Activated CD4-positive, alpha-beta T cell treated with anti-CD3 and anti-CD28 coated beads, Interleukin-2, amount 50 U/mL, for 4 hours (primary cell): ENCODE data around the gene POU2F2.

Experiments used
- DNase-seq, 2 experiments: peaks; one replicate each; pipeline ENCODE4 v3.0.0-alpha.2; 2020

POU2F2 gene

DNA sequence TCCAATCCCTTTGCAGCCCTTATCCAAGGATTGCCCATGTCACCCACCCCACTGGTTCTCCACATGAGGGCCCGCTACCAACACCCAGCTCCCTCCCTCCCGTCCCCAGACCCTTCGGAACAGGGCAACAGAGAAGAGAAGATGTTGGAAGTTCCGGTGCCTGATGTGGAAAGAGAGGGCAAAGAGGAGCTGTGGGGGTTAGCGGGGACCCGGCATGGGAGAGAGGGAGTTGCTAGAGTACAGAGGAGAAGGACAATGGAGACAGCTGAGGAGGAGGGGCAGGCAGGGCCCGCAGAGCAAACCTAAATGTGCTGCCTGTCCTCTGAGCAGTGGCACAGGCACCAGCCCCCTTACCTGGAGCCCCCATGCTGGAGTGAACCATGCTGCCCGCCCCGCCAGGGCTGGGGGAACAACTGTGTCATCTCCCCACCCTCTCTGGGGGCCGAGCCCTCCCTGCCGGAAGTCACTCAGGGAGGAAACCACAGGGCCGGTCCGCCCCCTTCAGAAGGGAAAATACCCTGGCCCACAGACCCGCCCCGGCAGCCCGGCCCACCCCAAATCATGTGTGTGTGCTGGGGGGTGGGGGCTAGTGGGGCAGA lies at the start of gene POU2F2:
Gene POU2F2 (minus strand): TSS at position 417 of the 599 bp plus-strand sequence. CDS start 35 bp downstream, at position 382.
- peak; percentile 90 for DNase-seq

DNA sequence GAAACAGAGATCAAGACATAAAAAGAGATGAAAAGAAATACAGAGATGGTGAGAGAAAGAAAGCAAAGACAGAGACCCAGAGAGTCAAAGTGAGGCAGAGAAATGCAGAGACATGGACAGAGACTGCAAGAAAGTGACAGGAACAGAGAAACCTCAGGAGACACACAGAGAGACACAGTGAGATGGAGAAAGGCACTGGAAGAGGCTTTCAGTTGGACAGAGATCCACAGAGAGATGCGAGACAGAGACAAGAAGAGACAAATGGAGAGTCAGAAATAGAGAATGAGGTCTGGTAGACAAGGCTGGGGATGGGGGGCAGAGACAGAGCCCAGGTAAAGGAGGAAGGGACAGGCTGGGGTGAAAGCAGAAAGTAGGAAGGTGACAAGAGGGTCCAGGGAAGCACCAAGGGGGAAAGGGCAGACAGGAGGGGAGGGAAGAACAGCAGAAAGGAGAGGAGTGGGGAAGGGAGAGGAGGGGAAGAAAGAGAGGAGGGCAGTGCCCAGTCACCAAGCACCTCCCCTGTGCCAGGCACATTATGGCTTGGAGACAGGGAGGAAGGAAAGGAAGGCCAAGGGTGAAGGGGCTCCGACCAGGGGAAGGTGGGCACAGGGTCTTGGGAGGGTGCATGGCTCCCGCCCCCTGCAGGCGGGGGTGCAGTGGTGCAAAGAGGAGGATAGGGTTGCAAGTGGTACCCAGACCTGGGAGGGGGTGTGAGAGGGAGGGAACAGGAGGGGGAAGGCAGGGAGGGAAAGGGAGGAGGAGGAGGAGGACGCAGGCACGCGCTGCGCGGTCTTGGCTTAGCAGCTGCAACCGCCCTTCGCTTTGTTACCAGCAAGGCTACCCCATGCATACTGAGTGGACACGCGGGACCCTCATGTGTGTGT lies 46.8 kb upstream of the POU2F2 start:
- DNase-seq, result no peak

GRCh38 chr19:42177686-42178019 lies 45.4 kb upstream of the POU2F2 start:
- DNase-seq, result no peak

GRCh38 chr19:42176990-42177685 lies 44.9 kb upstream of the POU2F2 start:
- DNase-seq, result peak; percentile 65 to 69

DNA sequence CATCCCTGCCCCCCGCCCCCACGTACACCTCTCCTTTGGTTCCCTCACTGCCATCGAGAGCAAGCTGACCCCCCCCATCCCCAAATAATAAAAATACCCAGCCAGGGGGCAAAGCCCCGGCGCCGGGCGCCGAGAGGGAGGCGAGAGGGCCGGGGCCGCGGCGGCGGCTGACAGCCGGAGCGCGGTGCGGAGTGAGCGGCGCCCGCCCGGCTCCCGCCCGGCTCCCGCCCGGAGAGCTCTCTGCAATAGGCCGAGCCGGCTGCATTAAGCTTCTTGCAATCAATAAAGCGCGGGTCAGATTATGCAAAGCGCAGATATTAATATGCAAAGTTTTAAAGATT lies 44.4 kb upstream of the POU2F2 start:
- DNase-seq, result no peak

DNA sequence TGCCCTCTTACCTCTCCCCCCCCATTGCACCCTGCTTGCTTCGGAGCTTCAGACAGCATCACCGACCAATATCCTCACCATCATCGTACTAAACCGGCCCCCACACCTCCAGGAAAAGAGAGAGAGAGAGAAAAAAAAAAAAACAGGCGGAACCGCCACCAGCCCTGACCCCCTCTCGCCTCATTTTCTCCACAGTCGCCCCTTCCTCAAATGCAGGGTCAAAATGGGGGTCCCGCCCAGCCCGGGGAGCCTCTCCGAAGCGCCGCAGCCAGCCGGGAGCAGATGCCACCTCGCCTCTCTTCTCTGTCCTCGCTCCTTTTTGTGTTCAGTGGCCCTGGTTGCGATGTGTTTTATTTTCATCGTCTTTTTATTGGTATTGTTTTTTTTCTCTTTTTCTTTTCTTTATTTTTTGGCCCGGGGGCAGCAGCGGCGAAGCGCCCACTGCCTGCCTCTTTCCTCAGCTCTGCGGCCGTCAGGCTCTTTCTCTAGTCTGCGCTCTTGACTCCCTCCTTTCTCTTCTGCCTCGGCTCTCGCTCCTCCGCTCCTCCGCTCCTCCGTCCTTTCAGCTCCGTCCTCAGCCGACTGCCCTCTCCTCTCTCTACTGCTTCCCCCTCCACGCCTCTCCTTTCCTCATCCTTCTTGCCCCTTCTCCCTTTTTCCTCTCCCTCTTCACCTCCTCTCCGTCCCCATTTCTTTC lies 43.9 kb upstream of the POU2F2 start:
- no peak for DNase-seq

DNA sequence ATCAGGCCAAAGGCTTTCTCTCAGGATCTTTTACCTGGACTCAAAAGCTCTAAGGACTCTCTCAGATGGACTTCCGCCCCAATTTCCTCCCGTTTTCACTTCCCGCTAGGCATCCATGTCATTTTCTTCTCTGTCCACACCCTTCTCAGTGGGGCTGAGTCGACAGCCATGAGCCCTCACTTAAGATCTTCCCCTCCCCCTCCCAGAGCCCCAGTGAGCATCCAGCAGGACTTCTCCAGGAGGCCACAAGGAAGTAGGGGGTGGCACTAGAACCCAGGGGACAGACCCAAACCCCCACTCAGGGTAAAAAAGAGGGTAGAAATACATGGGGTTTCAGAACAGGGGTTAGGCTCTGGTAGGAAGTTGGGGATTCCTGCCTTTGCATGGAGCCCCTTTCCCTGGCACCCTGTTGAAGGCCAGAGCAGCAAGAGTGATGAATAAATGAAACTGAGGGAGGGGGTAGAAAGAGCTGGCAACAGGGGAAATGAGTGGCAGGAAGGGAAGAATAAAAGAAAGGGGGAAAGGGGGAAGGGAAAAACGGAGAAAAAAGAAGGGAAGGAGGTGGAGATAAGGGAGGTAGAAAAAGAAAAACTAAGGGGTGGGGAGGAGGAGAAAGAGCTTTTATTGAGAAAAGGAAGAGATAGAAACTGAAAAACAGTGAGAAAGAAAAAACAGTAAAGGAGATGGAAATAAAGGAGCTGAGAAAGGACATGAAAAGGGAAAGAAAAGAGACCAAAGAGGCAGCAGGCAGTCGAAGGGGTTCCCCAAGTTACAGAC lies 42.9 kb upstream of the POU2F2 start:
- DNase-seq, result no peak

DNA sequence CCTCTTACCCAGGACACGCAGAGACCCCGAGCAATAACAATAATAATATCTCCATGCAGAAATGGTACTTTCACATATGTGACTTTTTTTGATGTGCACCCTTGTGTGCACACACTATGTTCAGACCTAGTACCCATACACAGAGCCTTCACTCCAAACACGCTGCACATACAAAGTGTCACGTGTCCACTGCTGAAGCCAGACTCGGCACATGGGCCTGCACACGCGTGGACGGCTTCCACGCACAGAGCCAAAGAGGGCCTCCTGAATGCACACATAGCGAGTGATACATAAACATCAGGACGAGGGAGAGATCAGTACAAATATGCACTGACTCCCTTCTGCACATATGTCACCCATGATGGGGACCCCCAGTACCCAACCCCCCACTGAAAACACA lies 41.9 kb upstream of the POU2F2 start:
- DNase-seq, result no peak

- DNase-seq, result no peak
Observed at GRCh38 chr19:42173695-42174094, 41.4 kb upstream of the POU2F2 start.

DNA sequence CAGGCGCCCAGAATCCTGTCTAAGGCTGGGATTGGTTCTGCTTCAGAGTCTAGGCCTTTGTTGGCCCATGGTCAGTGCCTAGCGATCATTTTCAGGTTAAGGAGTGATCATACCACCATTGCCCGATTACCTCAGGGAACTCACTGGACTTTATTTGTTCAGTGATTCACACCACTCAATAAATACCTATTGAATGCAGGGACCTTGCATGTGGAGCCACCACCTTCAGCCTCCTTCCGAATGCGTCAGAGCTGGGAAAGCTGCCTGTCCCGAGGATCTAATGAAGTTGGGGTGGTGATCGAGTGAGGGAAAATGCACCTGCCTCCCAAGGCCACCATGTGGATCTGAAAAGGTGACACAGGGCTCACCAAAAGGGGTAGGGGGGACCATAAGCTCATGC lies 40.0 kb upstream of the POU2F2 start:
- DNase-seq, result no peak

- DNase-seq, result no peak
Observed at GRCh38 chr19:42170715-42171114, 38.5 kb upstream of the POU2F2 start.

DNA sequence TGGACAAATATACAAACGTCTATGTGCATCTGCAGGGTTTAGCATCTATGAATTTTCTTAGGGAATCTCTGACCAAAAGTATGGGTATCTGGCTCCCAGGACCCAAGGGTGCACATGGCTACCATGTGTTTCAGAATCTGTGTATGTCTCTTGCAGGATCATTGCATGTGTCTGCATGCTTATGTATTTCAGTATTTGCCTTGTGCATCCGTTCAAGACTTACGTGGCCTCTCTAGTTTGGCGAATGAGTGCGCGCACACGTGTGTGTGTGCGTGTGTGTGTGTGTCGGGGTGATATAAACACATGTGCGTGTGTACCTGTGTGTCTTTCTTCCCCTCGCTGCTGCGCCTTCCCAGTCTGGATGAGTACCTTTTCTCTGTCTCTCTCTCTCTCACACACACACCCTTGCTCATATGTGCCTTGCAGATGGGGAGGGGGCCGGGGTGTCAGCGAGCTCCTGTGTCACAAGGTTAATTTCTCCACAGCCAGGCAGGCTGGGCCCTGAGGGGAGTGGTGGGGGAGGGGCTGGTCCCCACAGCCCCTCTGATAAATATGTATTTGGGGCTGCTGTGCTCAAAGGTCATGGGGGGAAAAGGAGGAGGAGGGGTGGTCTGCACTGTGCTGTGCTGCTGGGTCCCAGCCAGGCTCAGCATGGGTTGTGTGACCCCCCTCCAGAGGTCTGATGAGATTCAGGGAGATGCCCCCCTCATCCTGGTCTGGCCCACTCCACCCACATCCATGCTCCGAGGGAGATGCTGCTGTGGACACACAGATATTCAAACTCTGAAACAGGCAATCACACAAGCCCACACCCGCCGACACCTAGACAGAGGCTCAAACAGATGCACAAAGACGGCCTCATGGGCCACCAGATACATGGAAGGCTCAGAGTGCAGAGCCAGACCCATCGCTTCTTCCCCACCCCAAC lies 37.5 kb upstream of the POU2F2 start:
- DNase-seq, result no peak

- DNase-seq, result no peak
Observed at GRCh38 chr19:42168206-42168605, 36.0 kb upstream of the POU2F2 start.

- no peak for DNase-seq
Observed at GRCh38 chr19:42166316-42166715, 34.1 kb upstream of the POU2F2 start.

GRCh38 chr19:42165146-42165545 lies 32.9 kb upstream of the POU2F2 start:
- no peak for DNase-seq

DNA sequence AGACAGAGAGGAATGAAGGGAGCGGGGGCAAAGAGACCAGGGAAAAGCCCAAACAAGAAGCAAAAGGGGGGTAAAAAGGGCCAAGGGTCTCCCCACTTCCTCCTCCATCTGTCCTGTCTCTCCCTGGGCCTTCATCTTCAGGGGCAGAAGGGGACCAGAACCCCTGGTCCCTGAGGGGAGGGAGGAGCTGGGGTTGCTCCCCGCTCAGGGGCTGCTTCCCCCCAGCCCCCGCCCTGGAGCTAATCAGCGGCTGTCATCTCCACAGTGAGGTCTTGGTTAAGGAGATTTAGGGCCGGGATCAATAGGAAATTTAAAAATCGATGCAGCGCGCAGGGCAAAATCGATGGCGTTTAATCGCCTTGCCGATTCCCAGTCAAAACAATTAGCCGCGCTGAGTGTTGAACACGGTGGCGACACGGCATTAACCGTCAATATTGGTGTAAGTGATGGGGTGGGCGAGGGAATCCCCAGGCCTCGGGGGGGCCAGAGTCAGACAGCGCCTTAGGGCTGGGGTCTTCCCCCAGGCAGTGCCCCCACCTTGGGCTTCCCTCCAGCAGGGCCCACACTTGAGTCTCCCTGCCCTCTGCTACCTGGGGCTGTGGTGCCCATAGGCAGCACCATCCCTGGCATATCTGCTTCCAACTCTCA lies 29.5 kb upstream of the POU2F2 start:
- DNase-seq, result no peak

DNA sequence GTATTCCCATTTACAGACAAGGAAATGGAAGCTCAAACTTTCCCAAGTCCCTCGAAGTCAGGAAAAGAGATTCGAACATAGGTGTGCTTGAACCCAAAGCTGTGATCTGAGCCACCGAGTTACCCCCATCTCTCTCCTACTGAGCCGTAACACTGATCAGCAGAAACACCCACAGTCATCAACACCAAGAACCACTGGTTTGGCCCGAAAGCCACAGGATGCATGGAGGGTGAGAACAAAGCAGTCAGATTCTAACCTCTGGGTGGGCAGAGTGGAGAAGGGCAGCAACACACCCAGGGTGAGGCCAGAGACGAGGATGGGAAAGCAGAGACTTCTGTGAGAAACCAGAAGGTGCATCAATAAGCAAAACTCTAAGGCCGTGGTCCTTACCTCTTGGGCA lies 27.7 kb upstream of the POU2F2 start:
- no peak for DNase-seq

GRCh38 chr19:42158926-42159325 lies 26.7 kb upstream of the POU2F2 start:
- no peak for DNase-seq

DNA sequence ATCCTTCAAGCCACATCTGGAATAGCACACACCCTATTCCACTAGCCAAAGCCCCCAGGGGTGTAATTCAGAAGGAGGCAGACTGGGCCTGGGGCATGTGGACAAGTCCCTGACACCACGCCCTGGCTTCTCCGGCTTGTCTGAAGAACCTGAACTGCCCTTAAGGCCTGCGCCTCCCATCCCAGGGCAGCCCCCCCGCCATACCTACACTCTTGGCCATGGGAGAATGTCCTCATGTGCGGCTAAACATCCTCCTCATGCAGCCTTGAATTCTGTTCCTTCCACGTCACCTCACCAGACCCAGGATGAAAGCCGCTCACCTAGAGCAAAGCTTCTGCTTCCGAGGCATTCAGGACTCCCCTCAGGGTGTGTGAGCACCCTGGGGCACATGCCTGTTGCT lies 24.3 kb upstream of the POU2F2 start:
- no peak for DNase-seq

GRCh38 chr19:42155796-42156195 lies 23.6 kb upstream of the POU2F2 start:
- no peak for DNase-seq
